Superior temporal gyrus (tissue), 1 donor: ENCODE data around the gene TBC1D10B.
"Not testable (repeated sequence)": the region's sequence is repeated elsewhere in the genome, so short reads cannot be mapped to it uniquely, and the experiment has no call there.

Source experiments
- DNase-seq: peaks from one replicate; pipeline ENCODE4 v3.0.0-alpha.2; 2016; ENCODE audit errors: extremely low spot score

The TBC1D10B gene

DNA sequence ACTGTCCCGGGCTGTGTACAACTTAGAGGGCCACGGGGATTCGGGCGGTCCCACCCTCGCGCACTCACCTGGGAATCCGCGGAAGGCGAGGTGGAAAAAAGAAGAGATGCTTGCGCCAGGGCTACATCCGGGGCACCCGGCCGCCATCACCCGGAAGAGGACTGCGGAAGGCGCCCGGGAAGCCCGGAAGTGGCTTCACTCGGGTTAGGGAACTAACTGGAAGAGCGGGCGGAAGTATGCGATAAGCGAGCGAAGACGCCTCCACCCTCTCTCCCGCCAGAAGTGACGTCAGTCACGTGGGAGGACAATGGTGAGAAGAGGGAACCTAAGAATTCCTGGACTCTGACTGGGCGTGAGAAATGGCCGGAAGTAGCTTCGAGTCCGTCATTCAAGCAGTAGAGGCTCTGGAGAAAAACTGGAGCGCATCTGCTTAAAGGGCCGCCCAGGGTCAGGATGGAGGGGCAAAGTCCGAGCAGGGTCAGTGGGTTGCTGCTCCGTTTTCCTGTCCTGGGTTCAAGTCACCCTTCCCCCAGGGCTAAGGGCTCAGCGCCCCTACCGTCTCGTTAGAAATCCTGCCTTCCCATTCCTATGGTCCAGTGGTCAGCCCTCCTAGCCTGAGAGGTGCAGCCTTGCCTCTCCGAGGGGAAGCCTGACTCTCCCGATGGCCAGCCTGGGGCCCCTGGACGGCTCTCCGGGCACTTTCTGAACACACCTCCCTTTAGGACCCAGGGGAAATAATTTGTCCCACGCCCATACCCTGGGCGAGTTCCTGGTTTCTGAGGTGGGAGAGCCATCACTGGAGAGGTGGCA is 14.9 kb downstream of the TBC1D10B start, which contains the start of gene CD2BP2:
CD2BP2 (minus strand) TSS at position 165 of the 810 bp plus-strand sequence. CDS start 627 bp downstream, outside the sequence.
- peak; percentile 100 for DNase-seq

DNA sequence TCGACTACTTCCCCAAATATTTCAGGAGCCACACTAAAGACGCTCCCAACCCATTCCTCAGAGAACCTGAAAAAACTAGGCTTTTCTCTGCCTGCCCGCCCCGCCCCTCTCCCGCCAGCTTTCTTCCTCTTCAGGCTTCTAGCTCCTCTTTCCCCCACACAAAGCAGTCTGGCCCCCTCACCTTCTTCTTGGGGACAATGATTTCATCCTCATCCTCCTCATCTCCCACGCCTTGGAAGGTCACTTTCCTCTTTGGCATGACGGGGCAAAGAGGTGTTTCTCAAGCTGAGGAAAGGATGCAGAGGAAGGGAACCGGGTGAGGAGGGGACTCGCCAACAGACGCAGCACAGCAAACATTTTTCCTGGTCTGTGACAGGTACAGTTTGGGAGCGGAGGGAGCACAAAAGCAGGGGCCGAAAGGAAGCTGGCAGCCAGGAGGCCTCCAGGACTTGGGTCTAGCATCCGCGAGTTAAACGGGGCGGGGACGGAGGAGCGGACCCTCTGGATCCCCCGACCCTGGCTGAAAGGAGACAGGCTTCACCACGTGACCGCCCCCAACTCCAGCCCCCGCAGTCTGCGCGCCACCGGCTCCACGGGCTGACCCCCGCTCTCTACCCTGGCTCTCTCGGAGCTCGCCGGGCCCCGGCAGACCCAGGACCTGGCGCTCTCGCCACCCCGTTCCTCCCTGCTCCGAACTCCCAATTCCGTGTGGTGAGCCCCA is 15.7 kb downstream of the TBC1D10B start:
- DNase-seq, result no peak

GRCh38 chr16:30353438-30354129 is 16.7 kb downstream of the TBC1D10B start:
- DNase-seq, result no peak

GRCh38 chr16:30352488-30353401 is 17.5 kb downstream of the TBC1D10B start:
- DNase-seq, result no peak

DNA sequence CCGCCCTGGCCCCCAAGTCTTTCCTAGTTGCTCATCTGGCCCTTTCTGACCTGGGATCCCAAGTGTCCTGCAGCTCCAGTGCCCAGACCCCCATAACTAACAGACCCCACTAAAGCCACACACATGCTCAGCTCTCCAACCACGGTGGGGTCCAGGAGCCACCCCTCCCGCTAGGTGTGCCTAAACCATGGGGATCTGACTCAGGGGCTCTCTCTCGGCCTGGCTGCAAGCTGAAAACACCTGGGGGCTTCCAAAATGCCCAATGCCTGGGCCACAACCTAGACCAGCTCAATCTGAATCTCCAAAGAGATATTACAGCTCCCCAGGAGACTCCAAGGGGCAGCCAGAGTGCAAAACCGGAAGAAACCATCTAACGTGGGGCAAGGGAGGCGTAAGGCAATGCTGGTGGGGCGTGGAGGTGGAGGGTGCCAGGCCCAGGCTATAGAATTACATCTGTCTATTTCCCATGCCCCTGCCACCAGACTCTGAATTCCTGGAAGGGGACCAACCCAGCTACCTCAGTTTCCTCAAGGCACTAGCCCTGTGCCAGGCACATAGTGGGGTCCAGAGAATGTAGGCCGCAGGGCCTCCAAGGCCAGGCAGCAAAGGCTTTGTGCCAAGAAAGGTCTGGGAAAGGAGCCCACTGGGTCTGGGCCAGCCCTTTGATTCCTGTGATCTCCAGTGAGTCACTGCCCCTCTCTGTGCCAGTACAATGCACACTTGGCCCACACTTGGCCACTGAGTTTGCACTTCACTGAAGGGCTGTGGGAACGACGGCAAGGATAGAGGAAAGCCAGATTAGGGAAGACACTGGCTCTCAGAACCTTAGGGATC is 18.5 kb downstream of the TBC1D10B start:
- DNase-seq, result peak; percentile 85

GRCh38 chr16:30351001-30351441 is 19.3 kb downstream of the TBC1D10B start:
- DNase-seq, result no peak

GRCh38 chr16:30350134-30350871 is 20.0 kb downstream of the TBC1D10B start:
- DNase-seq, result no peak

DNA sequence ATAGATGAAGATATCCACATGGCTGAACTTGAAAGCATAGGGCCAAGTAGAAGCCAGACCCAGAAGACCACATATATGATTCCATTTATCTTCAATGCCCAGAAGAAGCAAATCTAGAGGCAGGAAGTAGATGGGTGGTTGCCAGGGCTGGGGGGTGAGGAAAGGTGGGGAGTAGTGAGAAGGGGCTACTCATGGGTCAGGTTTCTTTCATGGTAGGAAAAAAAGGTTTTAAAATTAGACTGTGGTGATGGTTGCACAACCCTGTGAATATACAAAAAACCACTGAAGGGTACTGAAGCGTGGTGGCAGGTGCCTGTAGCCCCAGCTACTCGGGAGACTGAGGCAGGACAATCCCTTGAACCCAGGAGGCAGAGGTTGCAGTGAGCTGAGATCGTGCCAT is 20.6 kb downstream of the TBC1D10B start:
- no peak for DNase-seq

GRCh38 chr16:30348929-30349328 is 21.4 kb downstream of the TBC1D10B start:
- DNase-seq, result no peak

- no peak for DNase-seq
Observed at GRCh38 chr16:30348113-30348512, 22.2 kb downstream of the TBC1D10B start.

DNA sequence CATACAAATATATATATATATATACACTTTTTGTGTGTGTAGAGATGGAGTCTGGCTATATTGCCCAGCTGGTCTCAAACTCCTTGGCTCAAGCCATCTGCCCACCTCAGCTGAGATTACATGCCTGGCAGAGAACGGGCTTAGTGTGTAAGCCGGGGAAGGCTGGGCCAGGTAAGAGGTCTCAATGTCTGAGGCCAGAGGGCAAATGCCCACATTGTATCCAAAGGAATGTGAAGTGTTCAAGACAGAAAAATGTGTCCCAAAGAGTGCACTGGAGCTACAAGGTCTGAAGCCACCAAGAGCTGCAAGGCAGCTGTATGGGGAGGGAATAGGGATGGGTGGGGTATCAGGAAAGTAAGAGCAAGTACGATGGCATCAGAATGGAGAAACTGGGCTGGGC is 24.0 kb downstream of the TBC1D10B start:
- DNase-seq, result no peak

DNA sequence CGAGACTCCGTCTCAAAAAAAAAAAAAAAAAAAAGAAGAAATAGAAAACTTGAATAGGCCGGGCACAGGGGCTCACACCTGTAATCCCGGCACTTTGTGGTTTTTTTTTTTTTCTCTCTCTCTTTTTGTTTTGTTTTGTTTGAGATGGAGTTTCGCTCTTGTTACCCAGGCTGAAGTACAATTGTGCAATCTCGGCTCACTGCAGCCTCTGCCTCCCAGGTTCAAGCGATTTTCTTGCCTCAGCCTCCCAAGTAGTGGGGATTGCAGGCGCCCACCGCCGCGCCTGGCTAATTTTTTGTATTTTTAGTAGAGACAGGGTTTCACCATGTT is 26.8 kb downstream of the TBC1D10B start:
- not testable (repeated sequence) for DNase-seq

DNA sequence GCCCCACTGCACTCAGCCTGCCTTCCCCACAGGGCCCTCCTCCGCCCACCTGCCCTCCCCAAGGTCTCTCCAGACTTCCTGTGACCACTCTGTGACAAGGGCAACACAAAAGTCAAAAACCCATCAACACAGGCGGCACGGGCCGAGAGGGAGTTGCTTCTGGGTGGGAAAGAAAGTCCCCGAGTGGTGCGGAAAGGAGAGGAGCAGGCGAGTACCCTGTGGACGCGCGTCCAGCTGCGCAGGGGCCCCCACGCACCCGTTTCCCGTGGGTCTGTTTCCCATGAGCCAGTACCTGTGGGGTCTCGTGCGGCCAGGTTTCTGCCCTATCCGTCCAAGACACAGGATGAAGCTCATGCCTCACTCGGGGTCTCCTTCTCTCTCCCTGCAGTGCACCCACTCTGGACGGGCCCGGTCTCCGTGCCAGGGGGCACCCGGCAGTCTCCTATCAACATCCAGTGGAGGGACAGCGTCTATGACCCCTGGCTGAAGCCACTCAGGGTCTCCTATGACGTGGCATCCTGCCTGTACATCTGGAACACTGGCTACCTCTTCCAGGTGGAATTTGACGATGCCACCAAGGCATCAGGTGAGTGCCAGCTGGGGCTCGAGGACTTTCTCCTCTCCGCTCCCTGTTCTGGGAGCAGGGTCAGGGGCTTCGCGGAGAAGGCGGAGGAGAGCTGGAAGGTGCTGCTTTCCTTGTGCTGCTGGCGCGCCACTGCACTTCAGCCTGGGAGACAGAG is 27.4 kb downstream of the TBC1D10B start:
- no peak for DNase-seq

DNA sequence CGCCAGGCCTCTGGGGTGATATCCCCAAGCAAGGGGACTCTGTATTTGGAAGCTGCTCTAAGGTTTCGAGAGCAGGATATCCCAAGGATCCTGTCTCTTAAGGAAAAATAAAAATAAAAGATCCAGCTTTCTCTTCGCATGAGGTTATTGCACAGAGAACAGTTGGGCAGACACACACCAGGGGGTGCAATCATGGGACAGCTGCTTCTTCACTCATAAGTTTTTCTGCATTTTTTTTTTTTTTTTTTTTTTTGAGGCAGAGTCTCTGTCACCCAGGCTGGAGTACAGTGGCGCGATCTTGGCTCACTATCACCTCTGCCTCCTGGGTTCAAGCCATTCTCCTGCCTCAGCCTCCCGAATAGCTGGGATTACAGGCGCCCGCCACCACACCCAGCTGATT is 28.3 kb downstream of the TBC1D10B start:
- not testable (repeated sequence) for DNase-seq

DNA sequence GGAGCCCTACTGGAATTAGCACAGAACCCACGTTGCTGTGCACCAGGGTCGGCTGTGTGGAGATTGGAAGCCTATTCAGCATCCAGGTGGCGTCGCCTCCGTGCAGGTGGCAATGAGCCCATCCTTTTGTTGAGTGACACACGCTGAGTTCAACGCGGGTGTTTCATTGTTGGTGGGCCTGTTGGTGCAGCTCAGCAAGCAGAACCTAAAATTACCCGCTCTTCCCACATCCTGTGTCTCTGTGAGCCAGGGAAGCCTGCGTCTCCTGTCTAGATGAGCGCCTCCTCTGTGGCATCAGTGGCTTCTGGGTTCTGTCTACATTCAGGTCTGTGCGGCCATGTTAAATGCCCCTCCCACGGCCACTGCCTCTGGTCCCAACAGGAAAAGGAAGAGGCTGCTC is 29.7 kb downstream of the TBC1D10B start:
- no peak for DNase-seq

DNA sequence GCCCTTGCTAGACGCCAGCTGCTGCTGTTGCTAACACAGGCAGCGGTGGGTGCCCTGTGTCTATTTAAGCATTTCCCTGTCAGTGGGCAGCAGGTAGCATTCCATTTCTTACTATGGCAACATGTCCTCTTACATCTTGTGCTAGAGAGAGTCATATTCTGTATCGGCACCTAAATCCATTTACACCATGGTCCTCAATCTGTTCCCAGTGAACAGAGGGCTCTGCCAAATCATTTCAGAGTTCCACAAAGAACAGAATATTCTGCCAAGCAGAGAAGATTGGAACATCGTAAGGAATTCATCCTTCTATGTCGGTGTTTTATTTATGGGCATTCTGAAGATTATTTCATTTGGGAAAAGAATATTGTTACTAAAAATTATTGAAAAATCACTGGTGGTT is 31.6 kb downstream of the TBC1D10B start:
- DNase-seq, result peak; percentile 63

GRCh38 chr16:30337964-30338357 is 32.3 kb downstream of the TBC1D10B start:
- not testable (repeated sequence) for DNase-seq

- DNase-seq, result no peak
Observed at GRCh38 chr16:30335598-30336474, 34.5 kb downstream of the TBC1D10B start.
